ENCODE results near the gene CADPS. TPM values are rescaled to one million over a fixed set of nuclear protein-coding genes. Genes with fewer than 3 reads are reported as not detected.

The CADPS gene
- total and polyA plus RNA-seq, 7 donors, result 1.6 to 12.5 (median 6.2) TPM; not detected in 1

GRCh38 chr3:62665627-62666437 is 209.4 kb downstream of the CADPS start:
- 8 to 9% methylated on average over 10 of the region's 10 CpGs for WGBS, 2 donors
- Histone ChIP-seq H3K4me1 (no peaks in the 10 kb centered on the region), H3K9me3 (no peaks in the 10 kb centered on the region), H3K27ac (no peak overlapping the region), H3K36me3 (no peaks in the 10 kb centered on the region), H3K27me3 (no peaks in the 10 kb centered on the region), H3K4me3 (no peak overlapping the region)
- no peak for TF ChIP-seq POLR2AphosphoS5 (IDR thresholded peaks at IDR 0.05)
- peak in 2 of 4 experiments; percentile 45 to 54 for TF ChIP-seq CTCF (IDR thresholded peaks at IDR 0.05)
- intact Hi-C loops (cut with DNase I), result no loop called here
- no peak for DNase-seq

GRCh38 chr3:62662677-62663076 is 212.5 kb downstream of the CADPS start:
- intact Hi-C loops (cut with DNase I), result no loop called here
- TF ChIP-seq EP300 (IDR thresholded peaks at IDR 0.05) (no peak), POLR2A (IDR thresholded peaks at IDR 0.05) (no peak), CTCF (IDR thresholded peaks at IDR 0.05) (no peak), POLR2AphosphoS5 (IDR thresholded peaks at IDR 0.05) (no peak)
- no peak for DNase-seq
- no peaks in the 10 kb centered on the region for H3K36me3 ChIP-seq
- H3K27me3 ChIP-seq, result peaks cover 0 to 5% (median 0%) of the 10 kb centered on the region in 3 donors
- 78 to 79% methylated on average over 6 of the region's 6 CpGs for WGBS, 2 donors
- H3K4me3 ChIP-seq, result no peak overlapping the region
- no peaks in the 10 kb centered on the region for H3K9me3 ChIP-seq
- no peaks in the 10 kb centered on the region for H3K4me1 ChIP-seq
- no peak overlapping the region for H3K27ac ChIP-seq

GRCh38 chr3:62659660-62660059 is 215.6 kb downstream of the CADPS start:
- no peak for TF ChIP-seq EP300 (IDR thresholded peaks at IDR 0.05)
- no peak for TF ChIP-seq POLR2AphosphoS5 (IDR thresholded peaks at IDR 0.05)
- TF ChIP-seq CTCF (IDR thresholded peaks at IDR 0.05), result no peak
- no peak for TF ChIP-seq POLR2A (IDR thresholded peaks at IDR 0.05)
- H3K4me1 ChIP-seq, result no peaks in the 10 kb centered on the region
- H3K9me3 ChIP-seq, result no peaks in the 10 kb centered on the region
- no peak overlapping the region for H3K4me3 ChIP-seq
- H3K36me3 ChIP-seq, result no peaks in the 10 kb centered on the region
- 59 to 69% methylated on average over 4 of the region's 4 CpGs for WGBS, 2 donors
- intact Hi-C loops (cut with DNase I), result no loop called here
- no peak overlapping the region for H3K27ac ChIP-seq
- no peak for DNase-seq
- peaks cover 0 to 5% (median 0%) of the 10 kb centered on the region in 3 donors for H3K27me3 ChIP-seq

- TF ChIP-seq POLR2AphosphoS5 (IDR thresholded peaks at IDR 0.05) (no peak), POLR2A (IDR thresholded peaks at IDR 0.05) (no peak), CTCF (IDR thresholded peaks at IDR 0.05) (no peak), EP300 (IDR thresholded peaks at IDR 0.05) (no peak)
- Histone ChIP-seq H3K36me3 (no peaks in the 10 kb centered on the region), H3K27ac (no peak overlapping the region), H3K4me1 (no peaks in the 10 kb centered on the region), H3K27me3 (peaks cover 0 to 5% (median 0%) of the 10 kb centered on the region in 3 donors), H3K9me3 (no peaks in the 10 kb centered on the region), H3K4me3 (no peak overlapping the region)
- intact Hi-C loops (cut with DNase I), result no loop called here
- 68 to 87% methylated on average over 5 of the region's 5 CpGs for WGBS, 2 donors
- no peak for DNase-seq
Measured at GRCh38 chr3:62655691-62656063, 219.5 kb downstream of the CADPS start.

All from sigmoid colon (tissue), 7 donors.